HT1080 (cell line): ENCODE measurements around the gene XIST. TPM values are rescaled to one million over a fixed set of nuclear protein-coding genes. Genes with fewer than 3 reads are reported as not detected.
"Not testable (repeated sequence)": the region's sequence is repeated elsewhere in the genome, so short reads cannot be mapped to it uniquely, and the experiment has no call there.

ENCODE experiments used
- DNase-seq: peaks from one replicate; pipeline ENCODE4 v3.0.0-alpha.2; 2015; ENCODE audit warnings: low read depth
- total RNA-seq: library from RNA; depleted of rRNA; stranded (reverse); fragments of >200 nt; shearing (Covaris generic); gene quantifications from 2 replicates; pipeline ENCODE4 v1.2.3, GENCODE V29; 2014

XIST gene
- total RNA-seq, 1 experiment from 2014 or later, result not detected

GRCh38 chrX:73840120-73840924, 12.2 kb downstream of the XIST start:
- no peak for DNase-seq

- DNase-seq, result no peak
Observed at GRCh38 chrX:73839152-73839551, 13.4 kb downstream of the XIST start.

GRCh38 chrX:73838123-73838522, 14.4 kb downstream of the XIST start:
- DNase-seq, result no peak

GRCh38 chrX:73836956-73837477, 15.5 kb downstream of the XIST start:
- no peak for DNase-seq

GRCh38 chrX:73834219-73834618, 18.3 kb downstream of the XIST start:
- no peak for DNase-seq

GRCh38 chrX:73832319-73832718, 20.2 kb downstream of the XIST start:
- DNase-seq, result no peak

- DNase-seq, result no peak
Observed at GRCh38 chrX:73831500-73831899, 21.0 kb downstream of the XIST start.

GRCh38 chrX:73830489-73831414, 21.8 kb downstream of the XIST start:
- DNase-seq, result no peak

- DNase-seq, result no peak
Observed at GRCh38 chrX:73829890-73830466, 22.5 kb downstream of the XIST start.

- no peak for DNase-seq
Observed at GRCh38 chrX:73828080-73828720, 24.3 kb downstream of the XIST start.

GRCh38 chrX:73827406-73827805, 25.1 kb downstream of the XIST start:
- DNase-seq, result no peak

- no peak for DNase-seq
Observed at GRCh38 chrX:73826996-73827395, 25.5 kb downstream of the XIST start.

GRCh38 chrX:73825569-73825968, 26.9 kb downstream of the XIST start:
- DNase-seq, result no peak

GRCh38 chrX:73823473-73824004, 29.0 kb downstream of the XIST start:
- no peak for DNase-seq

- no peak for DNase-seq
Observed at GRCh38 chrX:73822775-73823174, 29.7 kb downstream of the XIST start.

GRCh38 chrX:73821921-73822559, 30.5 kb downstream of the XIST start:
- DNase-seq, result no peak

GRCh38 chrX:73819864-73820558, 32.5 kb downstream of the XIST start:
- not testable (repeated sequence) for DNase-seq

GRCh38 chrX:73818200-73819116, 34.1 kb downstream of the XIST start:
- no peak for DNase-seq
